ENCODE results near the gene THEM4. TPM values are rescaled to one million over a fixed set of nuclear protein-coding genes. Genes with fewer than 3 reads are reported as not detected.
A peak's percentile ranks its signal among the peaks of the same experiment; 100 is the strongest.

THEM4 gene
- total RNA-seq, 2 donors from 2014 or later: 6.6 to 7.7 TPM

DNA sequence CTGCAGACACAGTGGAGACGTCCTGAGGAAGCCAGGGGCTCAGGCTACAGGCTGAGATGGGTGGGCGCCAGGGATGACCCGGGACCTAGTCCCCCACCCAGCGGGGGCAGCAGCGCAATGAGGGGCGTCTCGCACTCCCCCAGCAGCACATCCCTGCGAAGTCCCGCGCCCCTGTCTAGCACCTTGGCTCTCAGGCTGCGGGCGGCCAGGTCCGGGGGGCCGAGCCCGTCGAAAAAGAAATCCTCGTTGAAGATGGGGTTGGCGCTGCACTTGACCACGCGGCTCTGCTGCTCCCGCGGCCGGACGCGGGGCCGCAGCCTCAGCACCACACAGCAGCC, 71.5 kb downstream of the THEM4 start:
- no peak for DNase-seq
- intact Hi-C loops (cut with DNase I): loop anchor here (10.0 kb wide), 2 partner anchors 143 to 243 kb away; no protein-coding TSS in a partner anchor
- TF ChIP-seq, protein P1, sequence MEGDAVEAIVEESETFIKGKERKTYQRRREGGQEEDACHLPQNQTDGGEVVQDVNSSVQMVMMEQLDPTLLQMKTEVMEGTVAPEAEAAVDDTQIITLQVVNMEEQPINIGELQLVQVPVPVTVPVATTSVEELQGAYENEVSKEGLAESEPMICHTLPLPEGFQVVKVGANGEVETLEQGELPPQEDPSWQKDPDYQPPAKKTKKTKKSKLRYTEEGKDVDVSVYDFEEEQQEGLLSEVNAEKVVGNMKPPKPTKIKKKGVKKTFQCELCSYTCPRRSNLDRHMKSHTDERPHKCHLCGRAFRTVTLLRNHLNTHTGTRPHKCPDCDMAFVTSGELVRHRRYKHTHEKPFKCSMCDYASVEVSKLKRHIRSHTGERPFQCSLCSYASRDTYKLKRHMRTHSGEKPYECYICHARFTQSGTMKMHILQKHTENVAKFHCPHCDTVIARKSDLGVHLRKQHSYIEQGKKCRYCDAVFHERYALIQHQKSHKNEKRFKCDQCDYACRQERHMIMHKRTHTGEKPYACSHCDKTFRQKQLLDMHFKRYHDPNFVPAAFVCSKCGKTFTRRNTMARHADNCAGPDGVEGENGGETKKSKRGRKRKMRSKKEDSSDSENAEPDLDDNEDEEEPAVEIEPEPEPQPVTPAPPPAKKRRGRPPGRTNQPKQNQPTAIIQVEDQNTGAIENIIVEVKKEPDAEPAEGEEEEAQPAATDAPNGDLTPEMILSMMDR (IDR thresholded peaks at IDR 0.05): no peak
- no peaks in the 10 kb centered on the region for H3K36me3 ChIP-seq
- peaks cover 6% of the 10 kb centered on the region for H3K27me3 ChIP-seq
- peak overlapping the region; percentile 2 to 36 for H3K9ac ChIP-seq (ENCODE audit: low read depth in 2 of 2, low read length in 2 of 2)
- peak overlapping the region; percentile 25 for H3K4me3 ChIP-seq
- no peaks in the 10 kb centered on the region for H3K9me3 ChIP-seq
- no peaks in the 10 kb centered on the region for H3K4me1 ChIP-seq
- peak overlapping the region; percentile 46 for H3K27ac ChIP-seq

DNA sequence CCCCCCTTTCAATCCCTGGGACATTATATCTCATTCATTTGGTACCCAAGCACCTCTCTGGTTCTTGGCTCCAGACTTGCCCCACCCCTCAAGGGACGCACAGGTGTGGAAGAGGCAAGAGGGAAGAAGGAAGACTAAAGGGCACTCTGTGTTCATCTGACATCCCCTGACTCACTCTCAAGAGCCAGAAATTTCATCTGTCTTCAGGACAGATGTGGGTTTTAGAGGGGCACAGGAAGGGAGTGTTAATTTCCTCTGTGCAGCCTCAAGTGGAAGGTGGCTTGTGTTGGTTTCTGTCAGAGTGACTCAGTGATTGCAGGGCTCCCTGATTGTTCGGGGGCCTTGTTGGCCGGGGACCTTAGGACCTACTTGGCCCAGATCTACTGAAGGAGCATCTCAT, 72.1 kb downstream of the THEM4 start:
- TF ChIP-seq, protein P1 (IDR thresholded peaks at IDR 0.05): no peak
- H3K36me3 ChIP-seq: no peaks in the 10 kb centered on the region
- DNase-seq: no peak
- peaks cover 6% of the 10 kb centered on the region for H3K27me3 ChIP-seq
- intact Hi-C loops (cut with DNase I): loop anchor here (10.0 kb wide), 2 partner anchors 142 to 242 kb away; no protein-coding TSS in a partner anchor
- H3K9ac ChIP-seq (ENCODE audit: low read depth in 2 of 2, low read length in 2 of 2): peak overlapping the region in 1 of 2 donors; percentile 2
- H3K27ac ChIP-seq: peak overlapping the region; percentile 46
- H3K9me3 ChIP-seq: no peaks in the 10 kb centered on the region
- no peak overlapping the region for H3K4me3 ChIP-seq
- peaks cover 6% of the 10 kb centered on the region for H3K4me1 ChIP-seq

DNA sequence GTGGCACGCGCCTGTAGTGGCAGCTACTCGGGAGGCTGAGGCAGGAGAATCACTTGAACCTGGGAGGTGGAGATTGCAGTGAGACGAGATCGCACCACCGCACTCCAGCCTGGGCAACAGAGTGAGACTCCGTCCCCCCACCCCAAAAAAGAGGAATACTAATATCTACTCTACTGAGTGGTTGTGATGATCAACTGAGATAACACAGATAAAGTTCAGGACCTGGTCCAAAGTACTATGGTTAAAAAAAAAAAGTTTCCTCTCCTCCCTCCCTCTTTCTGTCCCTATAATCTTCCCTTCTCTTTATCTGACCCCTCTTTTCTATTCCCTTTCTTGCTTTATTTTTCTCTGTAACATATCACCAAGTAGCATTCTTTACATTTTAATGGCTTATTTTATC, 73.7 kb downstream of the THEM4 start:
- Histone ChIP-seq H3K4me3 (no peak overlapping the region), H3K4me1 (peaks cover 10% of the 10 kb centered on the region), H3K9ac (ENCODE audit: low read depth in 2 of 2, low read length in 2 of 2) (peak overlapping the region in 1 of 2 donors; percentile 2), H3K27ac (no peak overlapping the region), H3K36me3 (no peaks in the 10 kb centered on the region), H3K9me3 (no peaks in the 10 kb centered on the region), H3K27me3 (peaks cover 6% of the 10 kb centered on the region)
- TF ChIP-seq, protein P1 (IDR thresholded peaks at IDR 0.05): no peak
- intact Hi-C loops (cut with DNase I): loop anchor here (10.0 kb wide), 2 partner anchors 141 to 241 kb away; no protein-coding TSS in a partner anchor
- DNase-seq: no peak

DNA sequence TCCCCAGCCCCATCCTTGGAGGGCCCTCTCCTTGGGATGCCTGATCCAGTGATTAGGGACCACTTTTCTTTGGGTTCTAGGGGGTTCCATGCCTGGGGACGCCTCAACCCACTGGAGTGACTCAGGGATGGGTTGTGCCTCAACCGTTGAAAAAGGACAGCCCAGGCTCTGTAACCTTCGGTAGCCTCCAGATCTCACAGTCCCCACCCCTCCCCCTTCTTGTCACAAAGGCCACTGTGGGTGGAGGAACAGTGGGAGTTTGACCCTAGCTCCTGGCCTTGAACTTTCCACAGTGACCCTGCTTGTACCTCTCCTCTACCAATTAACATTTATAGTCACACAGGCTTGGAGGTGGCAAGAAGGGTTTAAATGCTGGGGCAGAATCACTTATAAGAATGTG, 75.1 kb downstream of the THEM4 start:
- Histone ChIP-seq H3K4me3 (no peak overlapping the region), H3K9ac (ENCODE audit: low read depth in 2 of 2, low read length in 2 of 2) (peak overlapping the region in 1 of 2 donors; percentile 54), H3K27ac (no peak overlapping the region), H3K4me1 (peaks cover 14% of the 10 kb centered on the region), H3K9me3 (no peaks in the 10 kb centered on the region), H3K36me3 (no peaks in the 10 kb centered on the region), H3K27me3 (peaks cover 6% of the 10 kb centered on the region)
- TF ChIP-seq, protein P1 (IDR thresholded peaks at IDR 0.05): no peak
- DNase-seq: no peak
- intact Hi-C loops (cut with DNase I): loop anchor here (10.0 kb wide), 2 partner anchors 139 to 239 kb away; no protein-coding TSS in a partner anchor

DNA sequence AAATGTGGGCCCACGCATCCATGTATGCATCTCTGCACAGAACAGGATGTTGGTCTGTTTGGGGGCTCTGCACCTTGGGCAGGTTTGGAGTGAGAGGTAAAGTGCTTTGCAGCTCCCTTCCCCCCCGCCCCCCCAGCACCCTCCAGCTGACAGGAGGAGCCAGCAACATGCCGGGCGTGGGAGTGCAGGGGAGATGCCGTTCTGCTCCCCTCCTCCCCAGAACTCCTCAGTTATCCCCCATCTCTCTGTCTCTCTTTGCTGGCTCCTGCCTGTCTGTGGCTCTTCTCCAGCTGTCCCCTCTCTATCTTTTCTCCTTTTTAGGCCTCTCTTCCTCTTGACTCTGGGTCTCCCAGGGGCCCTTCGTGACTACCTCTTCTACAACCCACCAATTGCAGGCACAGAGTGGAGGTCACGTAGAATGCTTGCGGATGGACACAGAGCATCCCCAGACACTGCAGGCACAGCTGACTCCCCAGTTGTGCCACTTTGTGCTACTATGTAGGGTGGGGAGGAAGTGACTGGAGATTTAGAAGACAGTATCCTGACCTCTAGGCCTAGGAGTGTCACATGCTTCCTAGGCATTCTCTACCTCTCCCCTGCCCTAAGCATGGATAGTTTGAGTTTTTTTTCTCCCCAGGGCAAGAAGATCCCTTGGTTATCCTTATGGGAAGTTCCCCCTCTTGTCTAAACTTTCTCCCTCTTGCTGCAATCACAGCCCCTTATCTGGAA, 76.0 kb downstream of the THEM4 start:
- Histone ChIP-seq H3K4me1 (peaks cover 14% of the 10 kb centered on the region), H3K4me3 (no peak overlapping the region), H3K36me3 (no peaks in the 10 kb centered on the region), H3K27ac (no peak overlapping the region), H3K9ac (ENCODE audit: low read depth in 2 of 2, low read length in 2 of 2) (peak overlapping the region; percentile 27 to 94), H3K27me3 (peaks cover under 1% of the 10 kb centered on the region), H3K9me3 (no peaks in the 10 kb centered on the region)
- TF ChIP-seq, protein P1 (IDR thresholded peaks at IDR 0.05): no peak
- intact Hi-C loops (cut with DNase I): loop anchor here (10.0 kb wide), 2 partner anchors 139 to 239 kb away; no protein-coding TSS in a partner anchor
- DNase-seq: no peak

Measured in colonic mucosa (tissue), 4 donors.